ENCODE measurements around the gene ADAMTS9. TPM values are rescaled to one million over a fixed set of nuclear protein-coding genes. Genes with fewer than 3 reads are reported as not detected.

Gene ADAMTS9
- total RNA-seq, 2 donors from 2014 or later = 30.0 to 31.0 TPM

GRCh38 chr3:64726414-64727090 is 38.8 kb upstream of the ADAMTS9 start:
- no peak for TF ChIP-seq POLR2A (IDR thresholded peaks at IDR 0.05)
- intact Hi-C loops (cut with DNase I) = no loop called here
- Histone ChIP-seq H3K9me3 (no peaks in the 10 kb centered on the region), H3K27me3 (replicated peaks; ENCODE audit: insufficient read depth) (no peaks in the 10 kb centered on the region), H3K4me1 (replicated peaks) (no peaks in the 10 kb centered on the region), H3K36me3 (no peaks in the 10 kb centered on the region), H3K27ac (no peak overlapping the region), H3K4me3 (no peak overlapping the region)
- no peak for DNase-seq (ENCODE audit: low spot score)
- WGBS = 88% methylated on average over 3 of the region's 3 CpGs

DNA sequence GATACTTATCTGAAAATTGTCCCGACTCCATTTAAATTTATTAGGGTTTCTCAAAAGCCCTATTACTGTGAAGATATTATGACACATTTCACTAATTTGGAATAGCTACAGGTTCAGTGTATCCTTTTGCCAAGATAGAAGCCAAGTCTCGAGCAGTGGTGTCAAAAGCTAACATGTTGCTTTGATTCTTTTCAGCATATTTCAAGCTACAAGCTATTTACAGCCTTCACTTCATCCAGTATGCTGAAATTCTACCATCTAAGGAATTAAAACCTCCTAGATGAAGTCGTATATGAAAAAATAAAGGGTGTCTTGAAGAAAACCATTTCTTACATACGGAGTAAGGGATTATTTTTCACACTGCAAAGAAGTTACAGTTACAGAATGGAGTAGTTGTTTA is 31.2 kb upstream of the ADAMTS9 start:
- Histone ChIP-seq H3K27me3 (replicated peaks; ENCODE audit: insufficient read depth) (no peaks in the 10 kb centered on the region), H3K4me1 (replicated peaks) (no peaks in the 10 kb centered on the region), H3K9me3 (no peaks in the 10 kb centered on the region), H3K4me3 (no peak overlapping the region), H3K36me3 (no peaks in the 10 kb centered on the region), H3K27ac (no peak overlapping the region)
- no peak for TF ChIP-seq POLR2A (IDR thresholded peaks at IDR 0.05)
- TF ChIP-seq POLR2AphosphoS5 (IDR thresholded peaks at IDR 0.05) = no peak
- TF ChIP-seq, protein P1, sequence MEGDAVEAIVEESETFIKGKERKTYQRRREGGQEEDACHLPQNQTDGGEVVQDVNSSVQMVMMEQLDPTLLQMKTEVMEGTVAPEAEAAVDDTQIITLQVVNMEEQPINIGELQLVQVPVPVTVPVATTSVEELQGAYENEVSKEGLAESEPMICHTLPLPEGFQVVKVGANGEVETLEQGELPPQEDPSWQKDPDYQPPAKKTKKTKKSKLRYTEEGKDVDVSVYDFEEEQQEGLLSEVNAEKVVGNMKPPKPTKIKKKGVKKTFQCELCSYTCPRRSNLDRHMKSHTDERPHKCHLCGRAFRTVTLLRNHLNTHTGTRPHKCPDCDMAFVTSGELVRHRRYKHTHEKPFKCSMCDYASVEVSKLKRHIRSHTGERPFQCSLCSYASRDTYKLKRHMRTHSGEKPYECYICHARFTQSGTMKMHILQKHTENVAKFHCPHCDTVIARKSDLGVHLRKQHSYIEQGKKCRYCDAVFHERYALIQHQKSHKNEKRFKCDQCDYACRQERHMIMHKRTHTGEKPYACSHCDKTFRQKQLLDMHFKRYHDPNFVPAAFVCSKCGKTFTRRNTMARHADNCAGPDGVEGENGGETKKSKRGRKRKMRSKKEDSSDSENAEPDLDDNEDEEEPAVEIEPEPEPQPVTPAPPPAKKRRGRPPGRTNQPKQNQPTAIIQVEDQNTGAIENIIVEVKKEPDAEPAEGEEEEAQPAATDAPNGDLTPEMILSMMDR (IDR thresholded peaks at IDR 0.05) = no peak
- WGBS = 50% methylated on average over 4 of the region's 4 CpGs
- intact Hi-C loops (cut with DNase I) = no loop called here
- no peak for DNase-seq (ENCODE audit: low spot score)

DNA sequence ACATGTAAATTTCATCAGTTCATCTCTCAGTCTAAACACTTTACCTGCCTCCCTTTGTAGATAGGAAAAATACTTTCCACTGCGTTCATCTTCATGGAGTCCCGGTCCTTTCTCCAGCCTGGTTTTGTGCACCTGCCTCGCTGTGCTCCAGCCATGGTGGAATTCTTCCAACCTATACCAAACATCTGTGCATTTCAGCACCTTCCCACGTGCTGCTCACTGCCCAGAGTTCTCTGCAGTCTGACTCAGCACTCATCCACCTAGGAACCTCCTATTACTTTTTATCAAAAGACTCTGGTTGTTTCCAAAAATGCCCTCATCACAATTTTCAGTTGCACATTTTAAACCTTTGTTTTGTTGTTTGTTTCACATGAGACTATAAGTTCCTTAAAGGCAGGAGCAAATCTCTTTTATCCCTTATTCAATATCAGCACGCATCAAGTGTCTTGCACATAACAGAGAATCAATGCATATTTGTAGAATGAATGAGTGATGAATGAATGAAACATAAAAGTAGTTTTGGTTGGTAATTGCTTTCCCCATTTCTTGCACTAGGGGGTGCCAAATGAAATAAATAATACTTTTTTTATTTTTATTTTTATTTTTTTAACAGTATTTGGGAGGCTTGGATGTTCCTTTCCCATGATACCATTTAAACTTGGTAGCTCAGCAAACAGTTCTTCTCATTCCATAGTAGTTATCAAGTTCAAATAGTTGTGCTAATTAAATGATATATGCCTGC is 30.2 kb upstream of the ADAMTS9 start:
- H3K9me3 ChIP-seq = no peaks in the 10 kb centered on the region
- intact Hi-C loops (cut with DNase I) = no loop called here
- no peak overlapping the region for H3K4me3 ChIP-seq
- WGBS = 89% methylated on average over 5 of the region's 5 CpGs
- DNase-seq (ENCODE audit: low spot score) = no peak
- H3K36me3 ChIP-seq = no peaks in the 10 kb centered on the region
- no peaks in the 10 kb centered on the region for H3K4me1 ChIP-seq (replicated peaks)
- H3K27ac ChIP-seq = no peak overlapping the region
- no peaks in the 10 kb centered on the region for H3K27me3 ChIP-seq (replicated peaks; ENCODE audit: insufficient read depth)
- no peak for TF ChIP-seq POLR2AphosphoS5 (IDR thresholded peaks at IDR 0.05)
- TF ChIP-seq, protein P1 (IDR thresholded peaks at IDR 0.05) = peak in 3 of 4 experiments; percentile 18 to 32 (median 21)

- intact Hi-C loops (cut with DNase I) = no loop called here
- Histone ChIP-seq H3K36me3 (no peaks in the 10 kb centered on the region), H3K27ac (no peak overlapping the region), H3K4me1 (replicated peaks) (no peaks in the 10 kb centered on the region), H3K27me3 (replicated peaks; ENCODE audit: insufficient read depth) (no peaks in the 10 kb centered on the region), H3K9me3 (no peaks in the 10 kb centered on the region), H3K4me3 (no peak overlapping the region)
- no peak for DNase-seq (ENCODE audit: low spot score)
- 76% methylated on average over 3 of the region's 3 CpGs for WGBS
- TF ChIP-seq POLR2A (IDR thresholded peaks at IDR 0.05) = no peak
- no peak for TF ChIP-seq POLR2AphosphoS5 (IDR thresholded peaks at IDR 0.05)
- TF ChIP-seq, protein P1 (IDR thresholded peaks at IDR 0.05) = no peak
Observed at GRCh38 chr3:64717411-64717810, 29.6 kb upstream of the ADAMTS9 start.

- Histone ChIP-seq H3K36me3 (no peaks in the 10 kb centered on the region), H3K4me1 (replicated peaks) (no peaks in the 10 kb centered on the region), H3K27me3 (replicated peaks; ENCODE audit: insufficient read depth) (no peaks in the 10 kb centered on the region), H3K27ac (no peak overlapping the region), H3K9me3 (no peaks in the 10 kb centered on the region), H3K4me3 (no peak overlapping the region)
- intact Hi-C loops (cut with DNase I) = no loop called here
- no peak for DNase-seq (ENCODE audit: low spot score)
- 73% methylated on average over 8 of the region's 8 CpGs for WGBS
- TF ChIP-seq, protein P1 (IDR thresholded peaks at IDR 0.05) = no peak
- TF ChIP-seq POLR2AphosphoS5 (IDR thresholded peaks at IDR 0.05) = peak; percentile 15
- TF ChIP-seq POLR2A (IDR thresholded peaks at IDR 0.05) = no peak
Observed at GRCh38 chr3:64716110-64716710, 28.4 kb upstream of the ADAMTS9 start.

Measured in prostate gland (tissue), 2 donors.